Suprapubic skin (tissue), 4 donors: ENCODE data around the gene SLC35E1.

ENCODE experiments used
- POLR2A ChIP-seq, 2 donors: fragments of 450-650 bp; IDR thresholded peaks; one replicate each; pipeline ENCODE4 v1.6.1; 2017; ENCODE audit warnings: antibody characterized with exemption in 2 of 2, mild to moderate bottlenecking in 2 of 2, moderate library complexity in 2 of 2
- POLR2AphosphoS5 ChIP-seq, 3 donors: sonication (generic); formaldehyde crosslinking; IDR thresholded peaks; one replicate each; pipeline ENCODE4 v1.6.1; 2017; ENCODE audit warnings: antibody characterized with exemption in 3 of 3

- peak in 1 of 3 donors; percentile 59 for TF ChIP-seq POLR2AphosphoS5 (IDR thresholded peaks at IDR 0.05)
- no peak for TF ChIP-seq POLR2A (IDR thresholded peaks at IDR 0.05)
These were observed 62.8 kb downstream of the SLC35E1 start for GRCh38 chr19:16509141-16510061.
